Endodermal cell (in vitro differentiated cells): ENCODE measurements around the gene CNNM3. TPM values are rescaled to one million over a fixed set of nuclear protein-coding genes. Genes with fewer than 3 reads are reported as not detected.

Experiments used
- DNase-seq: peaks from one replicate; pipeline ENCODE4 v3.0.0-alpha.2; 2017
- H3K27ac ChIP-seq: 2 replicates; pipeline ENCODE4 v1.5.1; 2013; ENCODE audit warnings: mild to moderate bottlenecking, low read depth, low read length, moderate library complexity
- H3K27me3 ChIP-seq: 2 replicates; pipeline ENCODE4 v1.6.1; 2013; ENCODE audit warnings: mild to moderate bottlenecking, low read length, moderate library complexity; ENCODE audit not compliant: insufficient read depth, control insufficient read depth, poor library complexity, severe bottlenecking
- H3K36me3 ChIP-seq: 2 replicates; pipeline ENCODE4 v1.7.0; 2013; ENCODE audit warnings: mild to moderate bottlenecking, low read length, moderate library complexity; ENCODE audit not compliant: control insufficient read depth, insufficient read depth
- H3K4me1 ChIP-seq: one replicate; pipeline ENCODE4 v1.7.0; 2013; ENCODE audit warnings: low read length; ENCODE audit not compliant: control insufficient read depth, insufficient read depth
- H3K4me3 ChIP-seq: 2 replicates; pipeline ENCODE4 v1.5.1; 2013; ENCODE audit warnings: mild to moderate bottlenecking, low read length, moderate library complexity
- H3K9ac ChIP-seq: 2 replicates; pipeline ENCODE4 v1.6.1; 2013; ENCODE audit warnings: mild to moderate bottlenecking, low read length, moderate library complexity; ENCODE audit not compliant: poor library complexity, severe bottlenecking; ENCODE audit errors: extremely low read depth
- H3K9me3 ChIP-seq: 2 replicates; pipeline ENCODE4 v1.6.1; 2013; ENCODE audit warnings: mild to moderate bottlenecking, low read length, moderate library complexity; ENCODE audit not compliant: control insufficient read depth
- H3K27ac Mint-ChIP-seq: 2 replicates; pipeline ENCODE4 v1.8.0; 2020; ENCODE audit warnings: mixed read lengths
- H3K27me3 Mint-ChIP-seq: 2 replicates; pipeline ENCODE4 v1.8.0; 2021; ENCODE audit warnings: mild to moderate bottlenecking, mixed read lengths; ENCODE audit not compliant: insufficient read depth
- H3K36me3 Mint-ChIP-seq: 2 replicates; pipeline ENCODE4 v1.8.0; 2020; ENCODE audit warnings: low read depth, mixed read lengths
- H3K4me1 Mint-ChIP-seq: 2 replicates; pipeline ENCODE4 v1.8.0; 2020; ENCODE audit warnings: mixed read lengths
- H3K4me3 Mint-ChIP-seq: 2 replicates; pipeline ENCODE4 v1.8.0; 2020; ENCODE audit warnings: mild to moderate bottlenecking, moderate library complexity, mixed read lengths
- H3K9me3 Mint-ChIP-seq: 2 replicates; pipeline ENCODE4 v1.8.0; 2020; ENCODE audit warnings: mild to moderate bottlenecking, mixed read lengths
- WGBS, 2 experiments: methylation state at CpG; one replicate each; pipeline versions ENCODE4 v1.1.5 to v1.1.7; 2013; ENCODE audit warnings: missing lambda C conversion rate in 2 of 2, mixed read lengths in 1 of 2; ENCODE audit not compliant: insufficient coverage in 1 of 2, insufficient read length in 1 of 2; 5-methylcytosine and 5-hydroxymethylcytosine counted together
- total RNA-seq, 2 donors: library from RNA; stranded (reverse); fragmentation: NEBNext Ultra II Directional in 1 of 2; extraction: Animal tissue kit (Norgen Biotek cat#: 25700) in 1 of 2; gene quantifications; 2 replicates in 1 of 2; 3 replicates in 1 of 2; pipeline ENCODE4 v1.2.1, GENCODE V29; 2021
- TF ChIP-seq, protein P1 (sequence below): fragments of 200-600 bp; sonication (generic); conservative IDR thresholded peaks from 2 replicates; pipeline ENCODE4 v1.5.0; 2021; ENCODE audit warnings: antibody characterized with exemption, mild to moderate bottlenecking

CNNM3 gene
- total RNA-seq, 2 donors from 2014 or later: 33.1 to 34.8 TPM

DNA sequence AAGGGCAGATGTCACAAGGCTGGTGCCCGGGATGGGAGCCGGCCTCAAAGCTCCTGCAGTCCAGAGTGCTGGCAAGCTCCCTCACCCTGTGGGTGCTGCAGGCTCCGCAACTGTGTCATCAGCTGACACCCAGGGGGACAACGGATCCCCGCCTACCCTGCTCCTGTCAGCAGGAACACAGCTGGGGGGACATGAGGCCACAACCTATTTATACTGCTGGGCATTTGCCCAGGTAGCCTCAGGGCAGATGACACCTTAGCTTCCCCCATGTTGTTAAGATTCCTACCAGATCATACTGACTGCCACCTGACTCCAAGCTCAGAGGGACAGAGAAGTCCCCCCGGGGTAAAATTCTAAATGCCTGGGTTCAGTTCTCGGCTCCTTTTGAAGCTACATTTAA lies 26.5 kb downstream of the CNNM3 start:
- WGBS, 2 experiments: 93 to 100% methylated on average over 5 to 7 of the region's 7 CpGs
- Histone ChIP-seq H3K36me3 (peaks cover 7% of the 10 kb centered on the region), H3K9ac (no peak overlapping the region), H3K27ac (no peak overlapping the region), H3K27me3 (no peaks in the 10 kb centered on the region), H3K9me3 (no peaks in the 10 kb centered on the region), H3K4me3 (no peak overlapping the region), H3K4me1 (no peaks in the 10 kb centered on the region)
- no peak overlapping the region for H3K4me3 Mint-ChIP-seq
- TF ChIP-seq, protein P1, sequence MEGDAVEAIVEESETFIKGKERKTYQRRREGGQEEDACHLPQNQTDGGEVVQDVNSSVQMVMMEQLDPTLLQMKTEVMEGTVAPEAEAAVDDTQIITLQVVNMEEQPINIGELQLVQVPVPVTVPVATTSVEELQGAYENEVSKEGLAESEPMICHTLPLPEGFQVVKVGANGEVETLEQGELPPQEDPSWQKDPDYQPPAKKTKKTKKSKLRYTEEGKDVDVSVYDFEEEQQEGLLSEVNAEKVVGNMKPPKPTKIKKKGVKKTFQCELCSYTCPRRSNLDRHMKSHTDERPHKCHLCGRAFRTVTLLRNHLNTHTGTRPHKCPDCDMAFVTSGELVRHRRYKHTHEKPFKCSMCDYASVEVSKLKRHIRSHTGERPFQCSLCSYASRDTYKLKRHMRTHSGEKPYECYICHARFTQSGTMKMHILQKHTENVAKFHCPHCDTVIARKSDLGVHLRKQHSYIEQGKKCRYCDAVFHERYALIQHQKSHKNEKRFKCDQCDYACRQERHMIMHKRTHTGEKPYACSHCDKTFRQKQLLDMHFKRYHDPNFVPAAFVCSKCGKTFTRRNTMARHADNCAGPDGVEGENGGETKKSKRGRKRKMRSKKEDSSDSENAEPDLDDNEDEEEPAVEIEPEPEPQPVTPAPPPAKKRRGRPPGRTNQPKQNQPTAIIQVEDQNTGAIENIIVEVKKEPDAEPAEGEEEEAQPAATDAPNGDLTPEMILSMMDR: no peak
- H3K27me3 Mint-ChIP-seq: no peaks in the 10 kb centered on the region
- H3K4me1 Mint-ChIP-seq: peaks cover 2% of the 10 kb centered on the region
- peaks cover 11% of the 10 kb centered on the region for H3K36me3 Mint-ChIP-seq
- DNase-seq: no peak
- H3K9me3 Mint-ChIP-seq: no peaks in the 10 kb centered on the region
- H3K27ac Mint-ChIP-seq: no peak overlapping the region

DNA sequence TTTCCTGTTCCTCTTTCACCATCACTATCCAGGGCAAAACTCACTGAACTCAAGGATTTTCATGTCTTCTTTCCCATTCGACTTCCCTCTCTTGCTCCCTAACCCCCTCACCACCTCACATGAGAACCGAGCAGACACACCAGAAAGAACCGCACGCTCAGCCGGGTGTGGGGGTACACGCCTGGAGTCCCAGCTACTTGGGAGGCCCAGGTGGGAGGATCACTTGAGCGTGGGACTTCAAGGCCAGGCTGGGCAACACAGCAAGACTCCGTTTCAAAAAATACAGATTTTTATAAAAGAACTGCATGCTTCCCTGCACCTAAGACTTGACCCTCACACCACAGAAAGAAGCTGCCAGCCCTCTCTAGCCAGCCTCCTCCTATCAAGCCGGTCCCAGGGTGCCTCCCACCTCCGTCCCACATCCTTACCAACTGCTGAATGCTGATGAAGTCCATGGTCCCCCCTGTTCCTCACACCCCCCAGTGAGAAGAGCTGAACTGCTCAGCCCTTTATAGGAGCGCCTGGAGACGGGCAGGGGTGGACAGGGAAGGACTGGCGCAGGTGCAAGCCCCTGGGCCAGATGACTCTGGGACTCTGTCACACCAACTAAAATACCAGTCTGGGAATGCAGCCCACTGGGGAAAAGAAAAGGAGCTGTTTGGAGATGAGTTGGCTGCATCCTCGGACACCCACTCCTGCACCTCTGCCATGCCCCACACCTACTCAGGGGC lies 27.6 kb downstream of the CNNM3 start, which contains the start of gene ANKRD23:
Gene ANKRD23 (minus strand): TSS at position 484 of the 731 bp plus-strand sequence. CDS start 29 bp downstream, at position 455.
- no peak within 1 kb of the TSS for H3K27ac Mint-ChIP-seq
- no peak within 1 kb of the TSS for H3K27ac ChIP-seq
- H3K36me3 ChIP-seq: peaks cover 12% of the 10 kb centered on the region
- no peaks in the 10 kb centered on the region for H3K9me3 ChIP-seq
- TF ChIP-seq, protein P1: no peak
- H3K4me3 Mint-ChIP-seq: no peak within 1 kb of the TSS
- no peak within 1 kb of the TSS for H3K9ac ChIP-seq
- no peak for DNase-seq
- no peaks in the 10 kb centered on the region for H3K27me3 Mint-ChIP-seq
- H3K4me1 ChIP-seq: no peaks in the 10 kb centered on the region
- H3K27me3 ChIP-seq: no peaks in the 10 kb centered on the region
- WGBS, 2 experiments: 93 to 100% methylated on average over 7 to 14 of the region's 14 CpGs
- H3K4me3 ChIP-seq: no peak within 1 kb of the TSS
- peaks cover 2% of the 10 kb centered on the region for H3K4me1 Mint-ChIP-seq
- H3K36me3 Mint-ChIP-seq: peaks cover 16% of the 10 kb centered on the region
- H3K9me3 Mint-ChIP-seq: no peaks in the 10 kb centered on the region

DNA sequence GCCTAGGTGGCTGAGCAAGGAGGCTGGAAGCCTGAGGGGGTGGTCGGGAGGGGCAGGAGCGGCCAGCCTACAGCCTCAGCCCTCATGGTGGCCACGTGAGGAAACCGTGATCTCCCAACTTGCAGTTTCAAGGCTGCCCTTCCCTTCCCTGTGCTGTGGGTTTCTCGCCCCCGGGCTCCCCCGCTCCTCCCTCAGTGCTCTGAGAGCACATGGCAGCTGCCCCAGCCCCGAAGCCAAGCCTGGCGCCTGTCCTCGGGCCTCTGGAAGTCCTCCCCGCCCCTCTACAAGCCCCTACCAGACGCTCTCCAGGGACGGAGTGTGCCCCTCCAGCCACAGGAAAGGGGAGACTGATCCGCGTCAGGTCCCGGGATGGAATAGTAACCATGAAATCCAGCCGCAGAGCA lies 28.3 kb downstream of the CNNM3 start:
- Mint-ChIP-seq H3K9me3 (no peaks in the 10 kb centered on the region), H3K4me3 (no peak overlapping the region), H3K27ac (no peak overlapping the region), H3K4me1 (peaks cover 2% of the 10 kb centered on the region), H3K27me3 (no peaks in the 10 kb centered on the region), H3K36me3 (peaks cover 16% of the 10 kb centered on the region)
- no peak overlapping the region for H3K27ac ChIP-seq
- H3K36me3 ChIP-seq: peaks cover 12% of the 10 kb centered on the region
- no peak for DNase-seq
- H3K4me1 ChIP-seq: no peaks in the 10 kb centered on the region
- H3K27me3 ChIP-seq: no peaks in the 10 kb centered on the region
- 91 to 94% methylated on average over 14 to 17 of the region's 17 CpGs for WGBS, 2 experiments
- no peak overlapping the region for H3K9ac ChIP-seq
- TF ChIP-seq, protein P1: no peak
- H3K4me3 ChIP-seq: no peak overlapping the region
- H3K9me3 ChIP-seq: no peaks in the 10 kb centered on the region
